DMS114 treated with DMSO at 0.1 percent for 48 hours (cell line): ENCODE measurements around the gene LHFPL2.
"Not testable (repeated sequence)": the region's sequence is repeated elsewhere in the genome, so short reads cannot be mapped to it uniquely, and the experiment has no call there.

ENCODE experiments used
- DNase-seq: peaks from one replicate; lab custom pipeline; 2025; ENCODE audit not compliant: unreplicated experiment; lab: John Stamatoyannopoulos, UW

The LHFPL2 gene

GRCh38 chr5:78666975-78667374, 18.4 kb upstream of the LHFPL2 start:
- not testable (repeated sequence) for DNase-seq

- no peak for DNase-seq
Observed at GRCh38 chr5:78666041-78666444, 17.5 kb upstream of the LHFPL2 start.

GRCh38 chr5:78665534-78665933, 17.0 kb upstream of the LHFPL2 start:
- no peak for DNase-seq

- no peak for DNase-seq
Observed at GRCh38 chr5:78662323-78662722, 13.8 kb upstream of the LHFPL2 start.

- no peak for DNase-seq
Observed at GRCh38 chr5:78661691-78662090, 13.1 kb upstream of the LHFPL2 start.

GRCh38 chr5:78661044-78661443, 12.5 kb upstream of the LHFPL2 start:
- no peak for DNase-seq

- no peak for DNase-seq
Observed at GRCh38 chr5:78660401-78660800, 11.8 kb upstream of the LHFPL2 start.

GRCh38 chr5:78659714-78660113, 11.1 kb upstream of the LHFPL2 start:
- no peak for DNase-seq

GRCh38 chr5:78659114-78659513, 10.5 kb upstream of the LHFPL2 start:
- no peak for DNase-seq

GRCh38 chr5:78657201-78657600, 8.6 kb upstream of the LHFPL2 start:
- DNase-seq = no peak

GRCh38 chr5:78655746-78656290, 7.2 kb upstream of the LHFPL2 start:
- no peak for DNase-seq

GRCh38 chr5:78654386-78654785, 5.8 kb upstream of the LHFPL2 start:
- DNase-seq = no peak

GRCh38 chr5:78653681-78654366, 5.3 kb upstream of the LHFPL2 start:
- DNase-seq = no peak

- no peak for DNase-seq
Observed at GRCh38 chr5:78653031-78653430, 4.5 kb upstream of the LHFPL2 start.

- DNase-seq = no peak
Observed at GRCh38 chr5:78651468-78651867, 2.9 kb upstream of the LHFPL2 start.

- no peak for DNase-seq
Observed at GRCh38 chr5:78650531-78650930, 2.0 kb upstream of the LHFPL2 start.

- DNase-seq = no peak
Observed at GRCh38 chr5:78649861-78650496, 1.4 kb upstream of the LHFPL2 start.

GRCh38 chr5:78649211-78649695, 681 bp upstream of the LHFPL2 start:
- DNase-seq = no peak

GRCh38 chr5:78647838-78648358, 674 bp downstream of the LHFPL2 start:
- DNase-seq = peak; percentile 11

GRCh38 chr5:78647351-78647818, 1.2 kb downstream of the LHFPL2 start:
- DNase-seq = no peak

GRCh38 chr5:78644741-78645300, 3.8 kb downstream of the LHFPL2 start:
- DNase-seq = no peak

GRCh38 chr5:78644129-78644528, 4.4 kb downstream of the LHFPL2 start:
- DNase-seq = no peak
